H1 (cell line): Measurements from ENCODE around the gene MROH7. TPM values are rescaled to one million over a fixed set of nuclear protein-coding genes. Genes with fewer than 3 reads are reported as not detected.

Experiments used
- CTCF ChIA-PET: fragments of 300-600 bp; sonication (Branson Sonifier 250); formaldehyde crosslinking; loops from one replicate; lab custom pipeline; 2021; ENCODE audit not compliant: partially characterized antibody; lab: Charles Lee
- POLR2A ChIA-PET: fragments of 300-600 bp; sonication (Branson Sonifier 250); formaldehyde crosslinking; loops from one replicate; lab custom pipeline; 2021; ENCODE audit warnings: inconsistent platforms; ENCODE audit not compliant: partially characterized antibody; lab: Charles Lee
- DNase-seq, 2 experiments: peaks; one replicate each; pipeline versions ENCODE4 v3.0.0 to v3.0.0-alpha.2; 2010 to 2022; ENCODE audit warnings: low spot score in 2 of 2, low read depth in 1 of 2, mixed read lengths in 1 of 2
- FAIRE-seq: peaks from 2 replicates; lab custom pipeline; 2011; peaks lifted over from hg19 to GRCh38; lab: Jason Lieb, UNC
- H2AFZ ChIP-seq: 2 replicates; pipeline ENCODE4 v1.8.1; 2012; ENCODE audit warnings: low read length, inconsistent platforms
- H2AK5ac ChIP-seq: 2 replicates; pipeline ENCODE4 v1.6.1; 2013; ENCODE audit warnings: low read depth, low read length
- H2BK120ac ChIP-seq: replicated peaks from 2 replicates; pipeline ENCODE3; 2013; ENCODE audit warnings: low read depth, low read length, inconsistent platforms
- H2BK12ac ChIP-seq: 2 replicates; pipeline ENCODE4 v1.6.1; 2013; ENCODE audit warnings: low read depth, low read length
- H2BK15ac ChIP-seq: 2 replicates; pipeline ENCODE4 v1.6.1; 2013; ENCODE audit warnings: low read length
- H2BK20ac ChIP-seq: 2 replicates; pipeline ENCODE4 v1.6.1; 2013; ENCODE audit warnings: low read length
- H2BK5ac ChIP-seq: 2 replicates; pipeline ENCODE4 v1.6.1; 2013; ENCODE audit warnings: low read depth, low read length
- H3K14ac ChIP-seq: 2 replicates; pipeline ENCODE4 v1.6.1; 2013; ENCODE audit warnings: inconsistent platforms; ENCODE audit not compliant: insufficient read length
- H3K18ac ChIP-seq: 2 replicates; pipeline ENCODE4 v1.6.1; 2013; ENCODE audit warnings: low read length; ENCODE audit errors: extremely low read depth
- H3K23ac ChIP-seq: 2 replicates; pipeline ENCODE4 v1.6.1; 2013; ENCODE audit warnings: inconsistent platforms; ENCODE audit not compliant: insufficient read length
- H3K23me2 ChIP-seq: 2 replicates; pipeline ENCODE4 v1.6.1; 2013; ENCODE audit warnings: low read depth, low read length
- H3K27ac ChIP-seq: 2 replicates; pipeline ENCODE4 v1.6.1; 2011; ENCODE audit warnings: low read depth, low read length, inconsistent platforms
- H3K27me3 ChIP-seq, 4 experiments: replicated peaks in 1 of 4; 1 replicate in 1 of 4; 2 replicates in 3 of 4; pipeline versions ENCODE4 v1.6.1 to v1.8.1; 2011 to 2013; ENCODE audit warnings: low read length in 3 of 4, mild to moderate bottlenecking in 3 of 4, inconsistent platforms in 2 of 4, mixed read lengths in 2 of 4, moderate library complexity in 1 of 4; ENCODE audit not compliant: control insufficient read depth in 3 of 4, insufficient read depth in 3 of 4; ENCODE audit errors: extremely low read depth in 1 of 4
- H3K36me3 ChIP-seq, 4 experiments: 2 replicates each; pipeline versions ENCODE4 v1.6.1 to v1.8.1; 2011 to 2013; ENCODE audit warnings: mild to moderate bottlenecking in 4 of 4, low read length in 3 of 4, moderate library complexity in 2 of 4, control low read depth in 1 of 4, inconsistent platforms in 1 of 4; ENCODE audit not compliant: insufficient read depth in 4 of 4, control insufficient read depth in 2 of 4
- H3K4ac ChIP-seq: replicated peaks from 2 replicates; pipeline ENCODE3; 2013; ENCODE audit warnings: low read length, low read depth, mixed read lengths, inconsistent platforms; ENCODE audit not compliant: insufficient read length
- H3K4me1 ChIP-seq, 4 experiments: replicated peaks in 1 of 4; 1 replicate in 1 of 4; 2 replicates in 3 of 4; pipeline versions ENCODE4 v1.6.1 to v1.8.1; 2011 to 2013; ENCODE audit warnings: low read length in 3 of 4, inconsistent platforms in 2 of 4, mixed read lengths in 1 of 4; ENCODE audit not compliant: insufficient read depth in 4 of 4, control insufficient read depth in 3 of 4
- H3K4me2 ChIP-seq, 2 experiments: 2 replicates each; pipeline versions ENCODE4 v1.6.1 to v1.8.1; 2011 to 2013; ENCODE audit warnings: low read depth in 2 of 2, low read length in 2 of 2, control low read depth in 1 of 2, inconsistent platforms in 1 of 2, mild to moderate bottlenecking in 1 of 2; ENCODE audit not compliant: insufficient read depth in 1 of 2
- H3K4me3 ChIP-seq, 4 experiments: fragments of 200-600, 300-600 bp in 1 of 4; sonication (generic), shearing (Covaris generic), sonication (Bioruptor Twin) in 1 of 4; 2 replicates each; pipeline versions ENCODE4 v1.5.1 to v1.8.1; 2011 to 2016; ENCODE audit warnings: low read length in 4 of 4, low read depth in 3 of 4, control low read depth in 2 of 4, inconsistent platforms in 2 of 4, mild to moderate bottlenecking in 2 of 4, mixed read lengths in 1 of 4, moderate library complexity in 1 of 4; ENCODE audit not compliant: insufficient read depth in 2 of 4; ENCODE audit errors: extremely low read depth in 1 of 4
- H3K56ac ChIP-seq: replicated peaks from 2 replicates; pipeline ENCODE3; 2013; ENCODE audit warnings: low read depth, mild to moderate bottlenecking, mixed read lengths, low read length, inconsistent platforms; ENCODE audit not compliant: insufficient read length
- H3K79me1 ChIP-seq: 2 replicates; pipeline ENCODE4 v1.6.1; 2013; ENCODE audit warnings: low read depth, low read length, control low read depth
- H3K79me2 ChIP-seq, 2 experiments: 2 replicates each; pipeline versions ENCODE4 v1.6.1 to v1.8.1; 2012 to 2013; ENCODE audit warnings: low read length in 2 of 2, mild to moderate bottlenecking in 2 of 2, inconsistent platforms in 1 of 2; ENCODE audit not compliant: insufficient read depth in 2 of 2, control insufficient read depth in 1 of 2
- H3K9ac ChIP-seq, 4 experiments: replicated peaks in 1 of 4; 1 replicate in 1 of 4; 2 replicates in 3 of 4; pipeline versions ENCODE4 v1.6.1 to v1.8.1; 2011 to 2013; ENCODE audit warnings: low read depth in 3 of 4, low read length in 3 of 4, control low read depth in 2 of 4, mild to moderate bottlenecking in 2 of 4, moderate library complexity in 2 of 4, inconsistent platforms in 1 of 4; ENCODE audit errors: extremely low read depth in 1 of 4
- H3K9me3 ChIP-seq, 2 experiments: 2 replicates each; pipeline versions ENCODE4 v1.6.1 to v1.8.1; 2012 to 2013; ENCODE audit warnings: mild to moderate bottlenecking in 2 of 2, moderate library complexity in 2 of 2, control low read depth in 1 of 2, inconsistent platforms in 1 of 2, low read depth in 1 of 2, low read length in 1 of 2, mixed read lengths in 1 of 2; ENCODE audit not compliant: insufficient read depth in 2 of 2
- H4K20me1 ChIP-seq, 2 experiments: replicated peaks in 1 of 2; 2 replicates each; pipeline versions ENCODE3 to v1.8.1; 2011 to 2013; ENCODE audit warnings: inconsistent platforms in 2 of 2, low read length in 2 of 2, mild to moderate bottlenecking in 1 of 2; ENCODE audit not compliant: insufficient read depth in 2 of 2, control insufficient read depth in 1 of 2
- H4K5ac ChIP-seq: 2 replicates; pipeline ENCODE4 v1.6.1; 2013; ENCODE audit warnings: low read length, low read depth, mixed read lengths, inconsistent platforms; ENCODE audit not compliant: insufficient read length
- H4K8ac ChIP-seq: 2 replicates; pipeline ENCODE4 v1.8.0; 2013; ENCODE audit warnings: mild to moderate bottlenecking, moderate library complexity, low read length, inconsistent platforms; ENCODE audit not compliant: insufficient read depth; ENCODE audit errors: extremely low read depth
- H4K91ac ChIP-seq: replicated peaks from 2 replicates; pipeline ENCODE3; 2013; ENCODE audit warnings: low read length, mixed read lengths, inconsistent platforms; ENCODE audit not compliant: insufficient read length
- EP300 ChIP-seq, 2 experiments: IDR thresholded peaks; 1 replicate in 1 of 2; 2 replicates in 1 of 2; pipeline ENCODE4 v1.6.1; 2011 to 2012; ENCODE audit warnings: low read depth in 2 of 2, low read length in 2 of 2, mild to moderate bottlenecking in 2 of 2, borderline replicate concordance in 1 of 2, inconsistent platforms in 1 of 2, moderate library complexity in 1 of 2
- KDM4A ChIP-seq: IDR thresholded peaks from one replicate; pipeline ENCODE4 v1.7.1; 2012; ENCODE audit warnings: low read depth, mild to moderate bottlenecking, moderate library complexity, low read length, inconsistent platforms; ENCODE audit not compliant: severe bottlenecking
- KDM5A ChIP-seq: fragments of 200-600 bp; IDR thresholded peaks from 2 replicates; pipeline ENCODE4 v1.7.1; 2012; ENCODE audit warnings: mild to moderate bottlenecking, low read length, inconsistent platforms, mixed read lengths
- NANOG ChIP-seq: IDR thresholded peaks from 2 replicates; pipeline ENCODE4 v1.6.1; 2011; ENCODE audit warnings: low read length, low read depth, mild to moderate bottlenecking, inconsistent platforms; ENCODE audit not compliant: insufficient read depth, poor library complexity, severe bottlenecking
- SIRT6 ChIP-seq: IDR thresholded peaks from one replicate; pipeline ENCODE4 v1.7.1; 2012; ENCODE audit warnings: low read length, inconsistent platforms
- YY1 ChIP-seq: IDR thresholded peaks from 2 replicates; pipeline ENCODE4 v1.6.1; 2011; ENCODE audit warnings: low read depth, mild to moderate bottlenecking, low read length
- WGBS, 2 experiments: shearing (Covaris generic) in 1 of 2; methylation state at CpG; one replicate each; pipeline versions ENCODE4 v1.1.6 to v1.1.7; 2013 to 2015; ENCODE audit warnings: low lambda C conversion rate in 2 of 2, mixed read lengths in 2 of 2, inconsistent platforms in 1 of 2, low coverage in 1 of 2, missing lambda C conversion rate in 1 of 2; ENCODE audit not compliant: insufficient replicate concordance in 2 of 2, insufficient coverage in 1 of 2, insufficient read length in 1 of 2; ENCODE audit errors: extremely low coverage in 1 of 2, missing lambda C conversion rate in 1 of 2; 5-methylcytosine and 5-hydroxymethylcytosine counted together
- polyA plus RNA-seq, 7 experiments: library from polyadenylated mRNA; depleted of rRNA in 3 of 7; stranded (reverse) in 5 of 7; unstranded in 2 of 7; fragments of >200 nt in 5 of 7; fragments of 200-250 nt in 2 of 7; gene quantifications; 1 replicate in 5 of 7; 2 replicates in 1 of 7; 4 replicates in 1 of 7; pipeline versions ENCODE4 v1.2.1 to v1.2.3, GENCODE V29; 2011 to 2013; ENCODE audit warnings: missing spikeins in 2 of 7, mixed read lengths in 2 of 7
- total RNA-seq: library from RNA; stranded (reverse); fragmentation: NEBNext Ultra II Directional; extraction: Animal tissue kit (Norgen Biotek cat#: 25700); gene quantifications from 2 replicates; pipeline ENCODE4 v1.2.1, GENCODE V29; 2021

Gene MROH7
- total and polyA plus RNA-seq, 2 of the 8 experiments (the other 6 are each of a cell fraction or from before 2014, with no cell fraction given) = 0.07 to 0.20 TPM

- no peaks in the 10 kb centered on the region for H3K23me2 ChIP-seq
- peaks cover 0 to 9% of the 10 kb centered on the region in 2 experiments for H4K20me1 ChIP-seq
- H3K79me2 ChIP-seq = no peaks in the 10 kb centered on the region
- H3K9ac ChIP-seq = no peak overlapping the region
- no peak overlapping the region for H3K4me2 ChIP-seq
- no peak overlapping the region for H3K23ac ChIP-seq
- H2BK12ac ChIP-seq = no peak overlapping the region
- no peak overlapping the region for H3K4me3 ChIP-seq
- no peak overlapping the region for H2BK15ac ChIP-seq
- no peak overlapping the region for H2BK120ac ChIP-seq
- H2BK5ac ChIP-seq = no peak overlapping the region
- H4K5ac ChIP-seq = no peak overlapping the region
- H3K9me3 ChIP-seq = no peaks in the 10 kb centered on the region
- no peak overlapping the region for H2AFZ ChIP-seq
- no peak overlapping the region for H2BK20ac ChIP-seq
- H3K4ac ChIP-seq = no peak overlapping the region
- no peak overlapping the region for H4K91ac ChIP-seq
- H2AK5ac ChIP-seq = no peak overlapping the region
- POLR2A ChIA-PET = interaction anchor here (1.3 to 1.8 kb wide), 3 partner anchors 10 to 50 kb away, joined by 3 to 5 read pairs (median 4); partner anchors contain the start of gene TTC4
- FAIRE-seq (no peak), DNase-seq (no peak)
- H3K18ac ChIP-seq = no peak overlapping the region
- no peak overlapping the region for H3K56ac ChIP-seq
- H3K14ac ChIP-seq = no peak overlapping the region
- H3K27ac ChIP-seq = no peak overlapping the region
- H4K8ac ChIP-seq = no peak overlapping the region
- no peaks in the 10 kb centered on the region for H3K79me1 ChIP-seq
- CTCF ChIA-PET = interaction anchor here (0.5 to 1.3 kb wide), 4 partner anchors 13 to 594 kb away, joined by 3 to 5 read pairs (median 4); partner anchors contain the start of gene TTC22
- 90% methylated on average over 4 of the region's 4 CpGs; no CpG with 5 or more reads in 1 of the 2 experiments for WGBS, 2 experiments
- peaks cover 6 to 35% (median 24%) of the 10 kb centered on the region in 4 experiments; a peak in 7 of 8 replicates for H3K36me3 ChIP-seq
- no peaks in the 10 kb centered on the region for H3K4me1 ChIP-seq
- no peaks in the 10 kb centered on the region for H3K27me3 ChIP-seq
- no peak for TF ChIP-seq KDM5A
- TF ChIP-seq KDM4A = no peak
- no peak for TF ChIP-seq NANOG
- TF ChIP-seq EP300 (IDR thresholded peaks at IDR 0.05; ENCODE audit: borderline replicate concordance in 1 of 2, low read depth in 2 of 2, low read length in 2 of 2) = no peak
- no peak for TF ChIP-seq YY1
- TF ChIP-seq SIRT6 = no peak
Observed at GRCh38 chr1:54742282-54742681, 100.7 kb downstream of the MROH7 start.
